ENCODE measurements around the gene REX1BD.
A peak's percentile ranks its signal among the peaks of the same experiment; 100 is the strongest.
"Not testable (repeated sequence)": the region's sequence is repeated elsewhere in the genome, so short reads cannot be mapped to it uniquely, and the experiment has no call there.

Gene REX1BD

GRCh38 chr19:18577365-18577914, 11.2 kb upstream of the REX1BD start:
- Histone ChIP-seq H3K4me1 (ENCODE audit: control insufficient read depth, insufficient read depth, low read length) (peaks cover 5% of the 10 kb centered on the region; the same call in 1 of the 2 replicates), H3K4me3 (ENCODE audit: low read length) (no peak overlapping the region), H3K9me3 (ENCODE audit: control insufficient read depth, insufficient read depth, low read length) (no peaks in the 10 kb centered on the region), H3K36me3 (ENCODE audit: control insufficient read depth, insufficient read depth, low read length) (peaks cover 18% of the 10 kb centered on the region), H3K27me3 (ENCODE audit: control insufficient read depth, insufficient read depth, low read length) (no peaks in the 10 kb centered on the region), H3K27ac (ENCODE audit: low read length) (no peak overlapping the region)
- no peak for DNase-seq (ENCODE audit: low read depth, low spot score)
- no CpG with 5 or more reads among the region's 21 CpGs for WGBS (ENCODE audit: insufficient coverage, insufficient read length)

- H3K27me3 ChIP-seq (ENCODE audit: control insufficient read depth, insufficient read depth, low read length), result no peaks in the 10 kb centered on the region
- H3K4me1 ChIP-seq (ENCODE audit: control insufficient read depth, insufficient read depth, low read length), result no peaks in the 10 kb centered on the region
- H3K27ac ChIP-seq (ENCODE audit: low read length), result no peak overlapping the region
- no peaks in the 10 kb centered on the region for H3K9me3 ChIP-seq (ENCODE audit: control insufficient read depth, insufficient read depth, low read length)
- H3K36me3 ChIP-seq (ENCODE audit: control insufficient read depth, insufficient read depth, low read length), result peaks cover 4% of the 10 kb centered on the region
- H3K4me3 ChIP-seq (ENCODE audit: low read length), result no peak overlapping the region
- WGBS (ENCODE audit: insufficient coverage, insufficient read length), result no CpG with 5 or more reads among the region's 7 CpGs
- DNase-seq (ENCODE audit: low read depth, low spot score), result no peak
These were observed 8.3 kb upstream of the REX1BD start for GRCh38 chr19:18580311-18580710.

- no peak overlapping the region for H3K27ac ChIP-seq (ENCODE audit: low read length)
- no peaks in the 10 kb centered on the region for H3K9me3 ChIP-seq (ENCODE audit: control insufficient read depth, insufficient read depth, low read length)
- no peaks in the 10 kb centered on the region for H3K27me3 ChIP-seq (ENCODE audit: control insufficient read depth, insufficient read depth, low read length)
- no CpG with 5 or more reads among the region's 2 CpGs for WGBS (ENCODE audit: insufficient coverage, insufficient read length)
- peaks cover 4% of the 10 kb centered on the region; the same call in 1 of the 2 replicates for H3K4me1 ChIP-seq (ENCODE audit: control insufficient read depth, insufficient read depth, low read length)
- no peak overlapping the region for H3K4me3 ChIP-seq (ENCODE audit: low read length)
- H3K36me3 ChIP-seq (ENCODE audit: control insufficient read depth, insufficient read depth, low read length), result 0 out of 2 replicates have a peak, but pooled peaks cover 3% of the 10 kb centered on the region
- DNase-seq (ENCODE audit: low read depth, low spot score), result no peak
These were observed 2.3 kb upstream of the REX1BD start for GRCh38 chr19:18586306-18586705.

- Histone ChIP-seq H3K4me3 (ENCODE audit: low read length) (no peak overlapping the region), H3K27me3 (ENCODE audit: control insufficient read depth, insufficient read depth, low read length) (no peaks in the 10 kb centered on the region), H3K27ac (ENCODE audit: low read length) (no peak overlapping the region), H3K36me3 (ENCODE audit: control insufficient read depth, insufficient read depth, low read length) (0 out of 2 replicates have a peak, but pooled peaks cover 3% of the 10 kb centered on the region), H3K9me3 (ENCODE audit: control insufficient read depth, insufficient read depth, low read length) (no peaks in the 10 kb centered on the region), H3K4me1 (ENCODE audit: control insufficient read depth, insufficient read depth, low read length) (peaks cover 4% of the 10 kb centered on the region; the same call in 1 of the 2 replicates)
- WGBS (ENCODE audit: insufficient coverage, insufficient read length), result no CpG with 5 or more reads among the region's 12 CpGs
- DNase-seq (ENCODE audit: low read depth, low spot score), result no peak
These were observed 1.0 kb upstream of the REX1BD start for GRCh38 chr19:18587561-18587960.

- H3K36me3 ChIP-seq (ENCODE audit: control insufficient read depth, insufficient read depth, low read length), result 0 out of 2 replicates have a peak, but pooled peaks cover 3% of the 10 kb centered on the region
- peaks cover 4% of the 10 kb centered on the region; the same call in 1 of the 2 replicates for H3K4me1 ChIP-seq (ENCODE audit: control insufficient read depth, insufficient read depth, low read length)
- no peaks in the 10 kb centered on the region for H3K27me3 ChIP-seq (ENCODE audit: control insufficient read depth, insufficient read depth, low read length)
- WGBS (ENCODE audit: insufficient coverage, insufficient read length), result no CpG with 5 or more reads among the region's 16 CpGs
- no peak for DNase-seq (ENCODE audit: low read depth, low spot score)
- H3K27ac ChIP-seq (ENCODE audit: low read length), result no peak overlapping the region
- H3K4me3 ChIP-seq (ENCODE audit: low read length), result peak overlapping the region; percentile 81; the same call in 1 of the 2 replicates
- no peaks in the 10 kb centered on the region for H3K9me3 ChIP-seq (ENCODE audit: control insufficient read depth, insufficient read depth, low read length)
These were observed 512 bp upstream of the REX1BD start for GRCh38 chr19:18587962-18588610.

GRCh38 chr19:18589380-18590272, 1.0 kb downstream of the REX1BD start:
- 0 out of 2 replicates have a peak, but pooled peaks cover 3% of the 10 kb centered on the region for H3K36me3 ChIP-seq (ENCODE audit: control insufficient read depth, insufficient read depth, low read length)
- H3K4me1 ChIP-seq (ENCODE audit: control insufficient read depth, insufficient read depth, low read length), result peaks cover 7% of the 10 kb centered on the region; the same call in 1 of the 2 replicates
- WGBS (ENCODE audit: insufficient coverage, insufficient read length), result no CpG with 5 or more reads among the region's 52 CpGs
- no peak overlapping the region for H3K27ac ChIP-seq (ENCODE audit: low read length)
- peak overlapping the region; percentile 81; the same call in 1 of the 2 replicates for H3K4me3 ChIP-seq (ENCODE audit: low read length)
- no peaks in the 10 kb centered on the region for H3K27me3 ChIP-seq (ENCODE audit: control insufficient read depth, insufficient read depth, low read length)
- no peak for DNase-seq (ENCODE audit: low read depth, low spot score)
- H3K9me3 ChIP-seq (ENCODE audit: control insufficient read depth, insufficient read depth, low read length), result no peaks in the 10 kb centered on the region

GRCh38 chr19:18590273-18591272, 2.0 kb downstream of the REX1BD start:
- no CpG with 5 or more reads among the region's 40 CpGs for WGBS (ENCODE audit: insufficient coverage, insufficient read length)
- H3K36me3 ChIP-seq (ENCODE audit: control insufficient read depth, insufficient read depth, low read length), result 0 out of 2 replicates have a peak, but pooled peaks cover 3% of the 10 kb centered on the region
- peak; percentile 99 for DNase-seq (ENCODE audit: low read depth, low spot score)
- no peak overlapping the region for H3K27ac ChIP-seq (ENCODE audit: low read length)
- peak overlapping the region; percentile 15; the same call in 1 of the 2 replicates for H3K4me3 ChIP-seq (ENCODE audit: low read length)
- H3K9me3 ChIP-seq (ENCODE audit: control insufficient read depth, insufficient read depth, low read length), result no peaks in the 10 kb centered on the region
- H3K27me3 ChIP-seq (ENCODE audit: control insufficient read depth, insufficient read depth, low read length), result no peaks in the 10 kb centered on the region
- H3K4me1 ChIP-seq (ENCODE audit: control insufficient read depth, insufficient read depth, low read length), result peaks cover 13% of the 10 kb centered on the region

- no CpG with 5 or more reads among the region's 22 CpGs for WGBS (ENCODE audit: insufficient coverage, insufficient read length)
- peaks cover 18% of the 10 kb centered on the region for H3K4me1 ChIP-seq (ENCODE audit: control insufficient read depth, insufficient read depth, low read length)
- 0 out of 2 replicates have a peak, but pooled peaks cover 3% of the 10 kb centered on the region for H3K36me3 ChIP-seq (ENCODE audit: control insufficient read depth, insufficient read depth, low read length)
- no peaks in the 10 kb centered on the region for H3K9me3 ChIP-seq (ENCODE audit: control insufficient read depth, insufficient read depth, low read length)
- no peaks in the 10 kb centered on the region for H3K27me3 ChIP-seq (ENCODE audit: control insufficient read depth, insufficient read depth, low read length)
- no peak for DNase-seq (ENCODE audit: low read depth, low spot score)
- no peak overlapping the region for H3K27ac ChIP-seq (ENCODE audit: low read length)
- no peak overlapping the region for H3K4me3 ChIP-seq (ENCODE audit: low read length)
These were observed 3.3 kb downstream of the REX1BD start for GRCh38 chr19:18591735-18592385.

GRCh38 chr19:18592732-18593131, 4.1 kb downstream of the REX1BD start:
- H3K27me3 ChIP-seq (ENCODE audit: control insufficient read depth, insufficient read depth, low read length); H3K9me3 ChIP-seq (ENCODE audit: control insufficient read depth, insufficient read depth, low read length); H3K27ac ChIP-seq (ENCODE audit: low read length); H3K4me3 ChIP-seq (ENCODE audit: low read length); H3K36me3 ChIP-seq (ENCODE audit: control insufficient read depth, insufficient read depth, low read length); DNase-seq (ENCODE audit: low read depth, low spot score): not testable (repeated sequence)
- peaks cover 19% of the 10 kb centered on the region for H3K4me1 ChIP-seq (ENCODE audit: control insufficient read depth, insufficient read depth, low read length)
- WGBS (ENCODE audit: insufficient coverage, insufficient read length), result no CpG with 5 or more reads among the region's 5 CpGs

Measured in iPS DF 6.9 (cell line).